NCI-H128 (cell line): Measurements from ENCODE around the gene RHPN2.
"Not testable (repeated sequence)": the region's sequence is repeated elsewhere in the genome, so short reads cannot be mapped to it uniquely, and the experiment has no call there.

Experiments
- DNase-seq: peaks from one replicate; lab custom pipeline; 2025; ENCODE audit not compliant: unreplicated experiment; lab: John Stamatoyannopoulos, UW

RHPN2 gene

GRCh38 chr19:32979807-32980206, 84.9 kb downstream of the RHPN2 start:
- not testable (repeated sequence) for DNase-seq

- not testable (repeated sequence) for DNase-seq
Measured at GRCh38 chr19:32977813-32978212, 86.9 kb downstream of the RHPN2 start.

- no peak for DNase-seq
Measured at GRCh38 chr19:32977280-32977679, 87.4 kb downstream of the RHPN2 start.

GRCh38 chr19:32976223-32976805, 88.4 kb downstream of the RHPN2 start:
- DNase-seq, result peak; percentile 8

- peak; percentile 99 for DNase-seq
Measured at GRCh38 chr19:32971715-32972540, 92.8 kb downstream of the RHPN2 start, which contains the start of the genes CEP89 and FAAP24. Gene CEP89, minus strand, starts transcription at chr19:32971958. Its CDS starts 84 bp downstream, at chr19:32971874. Gene FAAP24, plus strand, starts transcription at chr19:32972242. Its CDS starts 955 bp downstream, at chr19:32973197.

- no peak for DNase-seq
Measured at GRCh38 chr19:32971012-32971595, 93.6 kb downstream of the RHPN2 start.

GRCh38 chr19:32969549-32969948, 95.1 kb downstream of the RHPN2 start:
- no peak for DNase-seq

- DNase-seq, result no peak
Measured at GRCh38 chr19:32966750-32967149, 97.9 kb downstream of the RHPN2 start.

- no peak for DNase-seq
Measured at GRCh38 chr19:32945260-32945659, 119.4 kb downstream of the RHPN2 start.

GRCh38 chr19:32941273-32941672, 123.4 kb downstream of the RHPN2 start:
- DNase-seq, result not testable (repeated sequence)

- no peak for DNase-seq
Measured at GRCh38 chr19:32936065-32936464, 128.6 kb downstream of the RHPN2 start.

GRCh38 chr19:32935629-32936028, 129.1 kb downstream of the RHPN2 start:
- DNase-seq, result no peak

- no peak for DNase-seq
Measured at GRCh38 chr19:32933571-32933970, 131.1 kb downstream of the RHPN2 start.

GRCh38 chr19:32930567-32930966, 134.1 kb downstream of the RHPN2 start:
- DNase-seq, result no peak

- no peak for DNase-seq
Measured at GRCh38 chr19:32928806-32929205, 135.9 kb downstream of the RHPN2 start.
